IPS-NIHi7 (cell line): ENCODE measurements around the gene MEFV.
"Not testable (repeated sequence)": the region's sequence is repeated elsewhere in the genome, so short reads cannot be mapped to it uniquely, and the experiment has no call there.

Experiments
- DNase-seq: peaks from one replicate; pipeline ENCODE4 v3.0.0; 2012; ENCODE audit warnings: mixed read lengths; ENCODE audit errors: extremely low spot score

The MEFV gene

DNA sequence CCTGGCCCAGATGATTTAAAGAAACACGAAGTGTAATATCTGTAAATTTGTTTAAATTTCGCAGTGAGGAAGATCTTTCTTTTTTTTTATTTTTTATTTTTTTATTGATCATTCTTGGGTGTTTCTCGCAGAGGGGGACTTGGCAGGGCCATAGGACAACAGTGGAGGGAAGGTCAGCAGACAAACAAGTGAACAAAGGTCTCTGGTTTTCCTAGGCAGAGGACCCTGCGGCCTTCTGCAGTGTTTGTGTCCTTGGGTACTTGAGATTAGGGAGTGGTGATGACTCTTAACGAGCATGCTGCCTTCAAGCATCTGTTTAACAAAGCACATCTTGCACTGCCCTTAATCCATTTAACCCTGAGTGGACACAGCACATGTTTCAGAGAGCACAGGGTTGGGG is 14.3 kb upstream of the MEFV start:
- not testable (repeated sequence) for DNase-seq

DNA sequence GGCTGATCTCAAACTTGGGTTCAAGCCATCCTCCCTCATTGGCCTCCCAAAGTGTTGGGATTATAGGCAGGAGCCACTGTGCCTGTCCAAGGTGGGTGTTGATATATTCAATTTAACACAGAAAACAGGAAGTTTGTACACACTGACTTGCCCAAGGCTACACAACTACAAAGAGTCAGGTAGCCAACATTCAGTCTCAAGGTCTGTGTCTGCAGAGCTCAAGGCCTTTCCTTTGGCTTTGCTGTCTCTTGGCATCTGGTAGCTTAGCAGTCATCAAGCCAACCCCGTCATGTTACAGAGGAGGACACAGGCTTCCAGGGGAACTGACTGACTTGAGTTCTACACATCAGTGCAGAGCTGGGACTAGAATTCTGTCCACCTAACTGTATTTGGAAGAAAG is 11.9 kb upstream of the MEFV start:
- DNase-seq: no peak

DNA sequence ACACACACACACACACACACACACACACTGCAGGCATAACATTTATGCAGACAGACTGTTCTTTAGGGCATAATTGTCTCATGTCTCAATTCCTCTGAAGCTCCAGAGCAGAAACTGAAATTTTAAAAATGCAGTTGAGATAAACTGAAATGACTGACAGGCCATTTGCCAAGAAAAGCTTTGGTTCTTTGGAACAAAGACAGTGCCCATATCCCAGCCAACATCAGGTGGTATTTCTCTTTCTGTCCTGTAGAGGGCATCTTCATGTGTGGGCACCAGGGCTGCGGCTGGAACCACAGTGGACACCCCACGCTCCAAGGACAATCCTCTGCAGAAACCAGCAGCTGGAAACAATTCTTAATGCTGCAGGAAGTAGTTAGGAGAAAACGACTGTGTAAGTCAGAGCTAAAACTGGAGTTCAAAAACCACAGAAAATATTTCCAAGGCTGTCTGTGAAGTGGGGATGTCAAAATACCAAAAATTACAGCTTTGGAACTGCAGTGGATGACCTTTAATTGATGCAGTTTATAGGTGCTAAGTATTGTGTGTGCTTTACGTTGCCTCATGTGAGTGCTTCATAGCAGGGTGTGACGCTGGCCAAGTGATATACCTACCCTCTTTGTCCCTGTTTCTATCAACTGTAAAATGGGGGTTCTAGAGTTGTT is 10.6 kb upstream of the MEFV start:
- peak; percentile 35 for DNase-seq

DNA sequence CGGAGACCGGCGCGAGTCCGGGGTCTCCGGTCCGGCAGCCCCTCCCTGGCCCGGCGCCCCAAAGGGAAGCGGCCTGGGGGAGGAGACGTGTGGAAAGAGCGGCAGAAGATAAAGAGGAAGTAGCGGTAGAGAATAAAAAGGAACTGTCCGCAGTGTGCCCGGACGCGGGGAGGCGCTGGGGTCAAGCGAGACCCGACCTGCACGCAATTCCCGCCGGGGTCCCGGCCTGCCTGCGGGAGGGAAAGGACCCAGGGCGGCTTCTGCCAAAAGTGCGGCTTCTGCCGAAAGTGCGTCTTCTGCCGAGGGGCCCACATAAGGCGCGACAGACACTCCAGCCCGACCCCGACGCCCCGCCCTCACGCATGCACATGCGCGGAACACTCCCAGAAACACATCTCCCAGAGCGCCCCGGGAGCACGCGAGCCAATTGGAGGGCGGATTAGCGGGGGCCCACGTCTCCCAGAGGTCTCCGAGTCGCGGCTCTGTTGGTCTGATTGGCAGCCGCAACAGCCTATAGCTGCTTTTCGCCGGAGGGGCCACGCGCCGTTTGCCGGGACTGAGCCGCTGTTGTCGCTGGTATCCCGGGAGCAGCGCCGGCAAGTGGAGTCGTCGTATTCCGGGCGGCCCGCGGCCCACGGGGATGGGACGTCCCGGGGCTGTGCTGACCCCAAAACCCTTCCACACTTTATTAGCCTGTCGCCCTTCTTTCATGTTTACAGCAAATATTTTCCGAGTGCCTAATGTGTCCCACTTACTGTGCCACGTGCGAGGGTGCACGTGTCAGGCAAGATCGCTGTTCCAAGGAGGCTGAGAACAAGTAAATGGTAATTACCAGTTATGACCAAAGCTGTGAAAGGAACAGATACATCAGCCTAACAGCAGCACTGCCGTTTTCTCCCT is 8.0 kb upstream of the MEFV start:
- DNase-seq: peak; percentile 97

DNA sequence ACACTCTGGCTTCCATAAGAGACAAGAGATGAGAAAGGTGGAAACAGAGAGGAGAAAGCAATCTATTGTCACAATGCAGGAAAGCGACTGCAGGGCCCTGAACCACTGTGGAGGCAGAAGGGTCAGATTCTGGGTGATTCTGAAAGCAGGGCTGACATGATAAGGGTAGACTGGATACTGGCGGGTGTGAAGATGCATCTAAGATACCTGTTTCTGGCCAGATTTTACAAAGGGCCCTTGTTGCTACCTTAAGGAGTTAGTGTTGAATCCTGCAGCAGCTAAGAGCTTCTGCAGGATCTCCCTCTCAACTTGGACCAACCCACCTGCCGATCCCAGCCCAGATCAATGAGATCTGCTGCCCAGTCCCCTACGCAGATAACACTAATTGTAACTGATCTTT is 6.1 kb upstream of the MEFV start:
- no peak for DNase-seq

DNA sequence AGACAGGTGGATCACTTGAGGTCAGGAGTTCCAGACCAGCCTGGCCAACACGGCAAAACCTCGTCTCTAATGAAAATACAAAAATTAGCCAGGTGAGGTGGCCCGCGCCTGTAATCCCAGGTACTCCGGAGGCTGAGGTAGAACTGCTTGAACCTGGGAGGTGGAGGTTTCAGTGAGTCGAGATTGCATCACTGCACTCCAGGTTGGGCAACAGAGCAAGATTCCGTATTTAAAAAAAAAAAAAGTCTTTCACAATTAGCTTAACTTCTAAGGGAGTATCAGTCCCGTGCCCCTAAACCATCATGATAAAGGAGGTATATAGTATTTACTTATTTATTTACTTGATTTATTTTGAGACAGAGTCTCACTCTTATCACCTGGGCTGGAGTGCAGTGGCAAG is 3.4 kb upstream of the MEFV start:
- DNase-seq: no peak

DNA sequence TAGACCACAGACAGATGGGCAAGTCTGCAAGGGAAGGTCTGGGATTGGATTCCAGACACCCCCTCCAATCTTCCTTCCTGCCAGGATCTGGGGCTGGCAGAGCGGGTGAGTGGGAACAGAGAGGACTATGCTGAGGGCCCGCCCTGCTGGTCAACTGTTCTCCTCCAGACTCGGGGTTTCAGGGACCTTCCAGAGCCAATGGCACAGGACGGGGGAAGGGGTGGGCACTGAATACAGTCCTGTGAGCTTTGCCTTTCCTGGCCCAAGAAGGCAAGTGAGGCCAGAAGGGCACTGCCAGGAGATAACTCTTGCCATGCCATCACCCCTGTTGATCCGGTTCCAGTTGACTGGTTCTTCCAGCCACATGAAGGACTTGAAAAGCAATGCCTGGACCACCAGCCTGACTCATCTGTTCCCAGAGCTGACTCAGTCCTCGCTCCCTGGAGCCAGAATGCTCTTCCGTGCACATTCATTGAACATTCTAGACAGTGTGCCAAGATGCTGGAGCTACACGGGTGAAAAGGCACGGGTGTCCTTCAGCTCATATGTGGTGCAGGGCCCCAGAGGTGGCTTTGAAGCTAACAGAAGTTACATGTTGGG is 533 bp upstream of the MEFV start:
- DNase-seq: no peak

DNA sequence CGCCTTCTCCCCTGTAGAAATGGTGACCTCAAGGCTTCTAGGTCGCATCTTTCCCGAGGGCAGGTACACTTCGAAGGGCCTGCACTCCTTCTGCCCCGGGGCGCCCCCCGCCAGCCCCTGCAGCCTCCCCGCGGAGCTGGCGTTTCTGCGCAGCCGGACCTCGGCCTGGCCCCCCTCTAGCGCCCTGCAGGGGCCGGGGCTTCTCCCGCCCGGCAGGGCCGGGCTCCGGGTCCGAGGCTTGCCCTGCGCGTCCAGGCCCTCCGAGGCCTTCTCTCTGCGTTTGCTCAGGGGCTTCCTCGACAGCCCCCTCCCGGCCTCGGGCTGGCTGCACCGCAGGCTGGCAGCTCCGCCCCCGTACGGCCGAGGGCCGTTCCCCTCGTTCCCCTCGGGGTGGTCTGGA is 2.1 kb downstream of the MEFV start:
- no peak for DNase-seq

DNA sequence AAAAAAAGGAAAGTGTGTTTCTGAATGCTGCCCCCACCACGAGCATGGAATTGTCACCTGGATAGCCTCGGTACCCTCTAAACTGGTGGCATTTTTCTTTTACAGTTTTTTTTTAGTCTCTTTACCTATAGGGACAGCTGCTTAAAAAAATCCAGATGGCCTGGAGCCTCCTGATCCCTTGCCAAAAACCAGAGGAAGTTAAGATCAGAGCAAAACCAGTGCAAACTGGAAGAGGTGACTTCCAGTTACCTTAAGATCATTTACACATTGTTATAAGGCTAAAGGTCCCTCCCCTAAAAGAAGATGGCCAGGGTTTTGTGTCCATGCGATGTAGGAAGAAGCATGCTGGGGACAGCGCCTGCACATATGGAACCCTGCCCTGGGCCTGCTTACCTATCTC is 3.5 kb downstream of the MEFV start:
- no peak for DNase-seq

DNA sequence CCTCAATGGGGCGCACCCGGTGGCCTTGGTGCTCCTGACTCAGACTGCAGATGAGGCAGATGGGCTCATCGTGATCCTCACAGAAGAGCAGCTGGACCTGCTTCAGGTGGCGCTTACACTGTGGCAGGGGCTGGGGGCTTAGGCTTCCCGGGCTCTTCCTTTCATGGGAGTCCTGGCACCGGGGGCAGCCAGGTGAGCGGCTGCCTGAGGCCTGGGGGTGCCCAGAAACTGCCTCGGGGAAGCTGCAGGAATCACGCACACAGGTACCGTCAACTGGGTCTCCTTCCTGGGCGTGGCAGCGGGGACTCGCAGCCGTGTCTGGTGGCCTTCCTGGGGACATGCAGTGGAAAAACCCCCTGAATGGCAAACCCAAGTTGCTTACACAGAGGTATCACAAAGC is 7.0 kb downstream of the MEFV start:
- no peak for DNase-seq

DNA sequence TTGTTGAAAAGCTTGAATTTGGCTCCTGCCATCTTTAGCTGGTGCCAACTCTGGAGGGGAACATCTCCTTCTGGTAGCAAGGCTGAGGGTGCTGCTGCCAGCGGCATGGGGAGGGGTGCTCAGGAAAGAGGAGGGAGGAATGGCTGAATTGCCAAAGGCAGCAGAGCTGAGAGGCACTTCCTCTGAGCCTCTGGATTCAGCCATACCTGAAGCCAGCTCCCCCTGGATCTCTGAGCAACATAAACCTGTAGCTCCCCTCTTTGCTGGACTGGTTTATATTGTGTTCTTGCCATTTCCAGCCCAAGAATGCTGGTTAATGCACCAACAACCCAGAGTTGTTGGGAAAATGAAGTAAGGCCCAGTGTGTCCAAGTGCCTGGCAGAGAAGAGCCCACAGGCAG is 7.4 kb downstream of the MEFV start:
- DNase-seq: no peak

DNA sequence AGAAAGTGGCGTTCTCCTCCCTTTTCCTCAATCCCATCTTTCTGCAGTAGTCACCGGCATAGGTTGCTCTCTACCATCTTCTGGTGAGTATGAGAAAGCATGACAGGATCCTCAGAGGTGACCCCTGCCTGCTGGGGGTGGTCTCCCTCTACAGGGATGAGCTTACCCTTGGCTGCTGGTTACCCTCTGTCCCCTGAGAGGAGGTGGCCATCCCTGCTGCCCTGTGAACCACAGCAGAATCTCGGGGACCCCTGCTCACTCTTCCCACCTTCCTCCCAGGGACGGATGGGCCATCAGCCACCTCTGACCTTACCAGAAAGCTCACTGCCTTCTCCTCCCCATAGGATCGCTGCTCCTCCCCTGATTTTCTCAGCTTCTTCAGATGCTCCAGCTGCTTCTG is 7.8 kb downstream of the MEFV start:
- DNase-seq: no peak

DNA sequence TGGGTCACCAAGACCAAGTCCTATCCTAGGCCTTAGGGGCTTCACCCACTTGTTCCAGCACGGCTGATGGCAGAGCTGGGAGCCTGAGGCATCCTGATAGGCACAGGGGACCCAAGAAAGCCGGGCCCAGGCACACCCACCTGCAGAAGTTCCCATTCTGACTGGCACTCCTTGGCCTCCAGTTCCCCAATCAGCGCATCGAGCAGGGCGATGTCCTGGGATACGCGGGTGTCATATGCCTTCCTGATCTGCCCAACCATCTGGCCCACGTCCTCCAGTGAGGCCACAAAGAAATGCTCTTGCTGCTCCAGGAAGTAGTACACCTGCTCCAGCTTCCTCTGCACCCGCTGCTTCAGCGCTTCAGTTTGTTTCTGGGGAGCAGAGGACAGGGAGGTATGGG is 9.6 kb downstream of the MEFV start:
- no peak for DNase-seq

DNA sequence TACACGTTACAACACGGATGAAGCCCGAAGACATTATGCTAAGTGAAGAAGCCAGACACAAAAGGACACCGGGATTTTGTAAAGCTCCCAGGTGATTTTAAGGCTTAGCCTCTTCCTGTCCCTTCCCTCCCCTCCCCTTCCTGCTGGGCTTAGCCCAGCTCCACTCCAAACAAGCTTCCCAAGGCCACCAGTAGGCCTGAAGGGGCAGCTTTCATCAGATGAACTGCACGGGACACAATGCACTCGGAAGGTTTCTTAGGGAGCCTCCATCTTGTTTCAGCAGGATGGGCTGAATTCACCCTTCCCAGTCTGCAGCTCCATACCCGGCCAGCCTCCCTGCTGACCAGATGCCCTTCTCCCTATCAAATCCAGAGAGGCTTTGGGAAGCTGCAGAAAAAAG is 10.4 kb downstream of the MEFV start:
- no peak for DNase-seq

DNA sequence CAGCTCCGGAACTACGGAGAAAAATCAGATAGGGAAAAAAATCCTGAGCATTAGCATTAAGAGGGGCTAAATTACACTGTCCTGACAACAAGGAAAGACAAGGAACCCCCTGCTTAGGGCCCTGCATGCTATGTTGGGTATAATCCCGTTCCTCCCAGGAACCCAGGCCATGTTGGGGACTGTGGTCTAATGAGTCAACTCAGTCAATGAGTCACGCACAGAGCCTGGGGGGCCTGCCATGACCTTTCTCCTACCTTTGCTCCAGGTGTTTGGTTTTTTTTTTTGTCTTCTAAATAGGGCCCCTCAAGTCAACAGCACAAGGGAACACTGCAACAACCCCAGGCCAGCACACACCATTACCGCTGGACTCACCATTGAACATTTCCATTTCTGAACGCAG is 12.6 kb downstream of the MEFV start:
- no peak for DNase-seq

DNA sequence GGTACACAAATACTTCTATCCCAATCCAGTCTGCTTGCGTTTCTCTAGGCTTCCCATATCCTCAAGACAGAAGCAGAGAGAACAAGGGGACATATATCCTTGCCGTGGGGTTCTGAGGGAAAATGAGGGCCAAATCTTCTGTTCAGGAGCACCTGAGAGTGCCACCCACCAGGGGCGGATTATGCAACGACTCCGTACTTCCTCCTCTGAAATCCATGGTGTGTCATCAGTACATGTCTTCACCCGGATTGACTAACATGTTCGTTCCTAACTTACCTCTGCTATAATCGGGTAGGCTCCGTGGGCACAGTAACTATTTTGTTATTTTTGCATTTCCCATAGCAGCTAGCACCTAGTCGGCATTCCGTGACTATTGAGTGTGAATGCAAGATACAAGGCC is 13.7 kb downstream of the MEFV start:
- no peak for DNase-seq

DNA sequence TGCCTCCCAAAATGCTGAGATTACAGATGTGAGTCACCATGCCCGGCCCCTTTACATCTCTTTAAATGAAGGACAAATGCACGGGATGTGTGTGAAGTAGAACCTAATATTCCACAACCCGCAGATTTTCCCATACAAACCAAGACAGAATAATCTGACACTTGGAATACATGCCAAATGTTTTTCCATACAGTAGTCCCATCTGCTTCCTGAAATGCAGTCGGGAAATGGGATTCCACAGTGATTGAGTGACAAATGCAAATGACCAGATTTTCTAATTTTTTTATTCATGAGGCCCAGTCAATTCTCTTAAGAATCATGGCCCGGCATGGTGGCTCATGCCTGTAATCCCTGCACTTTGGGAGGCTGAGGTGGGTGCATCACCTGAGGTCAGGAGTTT is 14.7 kb downstream of the MEFV start:
- no peak for DNase-seq

DNA sequence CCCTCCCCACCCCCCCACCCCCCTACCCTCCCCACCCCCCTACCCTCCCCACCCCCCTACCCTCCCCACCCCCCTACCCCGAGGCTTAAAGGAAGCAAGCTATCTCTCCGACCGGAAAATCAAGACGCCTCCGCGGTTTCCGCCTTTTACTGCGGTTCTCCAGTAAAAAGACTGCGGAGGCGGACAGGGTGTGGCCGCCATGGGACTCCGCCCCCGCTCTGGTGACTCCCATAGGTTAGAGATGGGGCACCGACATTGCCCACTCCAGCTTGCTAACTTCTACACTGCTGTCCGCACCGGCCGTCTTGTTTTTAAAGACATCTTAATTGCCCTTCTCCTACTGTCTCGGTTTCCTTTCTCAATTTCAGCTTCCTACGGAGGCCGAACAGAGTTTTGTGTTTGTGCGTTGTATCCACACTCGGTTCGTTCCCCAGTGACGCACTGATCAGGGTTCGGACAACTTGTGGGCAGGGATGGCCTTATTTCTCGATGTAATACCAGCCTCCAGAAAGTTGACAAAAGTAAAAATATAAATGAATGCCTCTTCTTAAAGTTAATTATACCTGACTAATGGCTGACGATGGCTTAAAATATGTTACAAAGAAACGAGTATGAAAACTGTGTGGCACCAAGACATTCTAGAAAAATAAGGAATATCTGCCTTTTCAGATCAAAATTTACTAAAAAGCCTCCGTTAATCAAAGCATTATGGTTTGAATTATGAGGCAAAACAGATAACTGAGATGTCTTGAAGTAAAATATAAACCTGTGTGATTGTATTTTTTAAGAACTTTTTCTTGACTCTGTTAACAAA is 20.4 kb downstream of the MEFV start:
- no peak for DNase-seq

DNA sequence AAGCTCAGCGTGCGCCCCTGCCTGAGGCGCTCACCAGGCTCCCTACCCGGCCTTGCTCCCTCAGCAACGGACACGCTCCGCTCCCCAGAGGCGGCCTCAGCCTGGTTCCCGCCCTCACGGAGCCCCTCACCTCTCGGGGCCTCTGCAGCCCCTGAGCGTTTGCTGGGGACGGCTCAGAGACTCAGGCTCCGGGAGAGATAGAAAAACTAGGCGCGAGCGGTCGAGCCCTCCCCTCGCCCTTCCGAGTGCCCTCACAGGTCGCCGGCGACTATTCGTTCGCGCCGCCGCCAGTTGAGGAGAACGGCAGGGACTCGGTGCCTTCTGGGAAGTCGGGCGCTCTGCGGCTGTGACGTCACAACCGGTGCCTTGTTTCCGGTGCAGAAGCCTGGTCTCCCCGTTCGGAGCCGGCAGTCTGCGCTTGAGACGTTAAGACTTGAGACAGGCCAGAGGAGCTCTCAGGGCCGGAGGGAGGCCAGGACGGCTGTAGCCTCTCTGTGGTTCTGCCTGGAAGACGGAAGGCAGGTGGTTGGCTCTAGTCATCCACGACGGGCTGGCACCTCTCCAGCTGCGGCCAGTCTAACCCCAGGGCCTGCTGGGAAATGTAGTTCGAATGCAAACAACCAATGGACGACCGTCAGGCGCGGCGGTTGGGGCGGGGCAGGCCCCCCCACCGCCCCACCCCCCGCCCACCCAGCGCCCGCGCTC is 21.4 kb downstream of the MEFV start, which contains the start of gene ZNF200:
TSS of gene ZNF200 (minus strand) at position 302 of the 705 bp plus-strand sequence. CDS start 1,403 bp downstream, outside the sequence.
- DNase-seq: peak; percentile 98

DNA sequence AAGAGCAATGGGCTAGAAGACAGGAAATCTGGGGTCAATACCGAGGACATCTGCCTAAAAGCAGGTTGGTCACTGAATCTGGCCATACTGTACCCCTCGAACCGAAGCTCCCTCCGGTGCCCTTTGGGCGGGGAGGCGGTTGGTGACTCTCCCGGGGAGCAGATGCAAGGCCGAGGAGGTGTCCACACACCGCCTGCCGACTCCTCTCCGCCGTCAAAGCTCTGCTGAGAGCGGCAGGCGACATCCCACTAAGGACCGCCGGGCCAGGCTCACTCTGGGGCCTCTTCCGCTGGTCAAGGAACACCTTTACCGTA is 21.9 kb downstream of the MEFV start:
- no peak for DNase-seq

DNA sequence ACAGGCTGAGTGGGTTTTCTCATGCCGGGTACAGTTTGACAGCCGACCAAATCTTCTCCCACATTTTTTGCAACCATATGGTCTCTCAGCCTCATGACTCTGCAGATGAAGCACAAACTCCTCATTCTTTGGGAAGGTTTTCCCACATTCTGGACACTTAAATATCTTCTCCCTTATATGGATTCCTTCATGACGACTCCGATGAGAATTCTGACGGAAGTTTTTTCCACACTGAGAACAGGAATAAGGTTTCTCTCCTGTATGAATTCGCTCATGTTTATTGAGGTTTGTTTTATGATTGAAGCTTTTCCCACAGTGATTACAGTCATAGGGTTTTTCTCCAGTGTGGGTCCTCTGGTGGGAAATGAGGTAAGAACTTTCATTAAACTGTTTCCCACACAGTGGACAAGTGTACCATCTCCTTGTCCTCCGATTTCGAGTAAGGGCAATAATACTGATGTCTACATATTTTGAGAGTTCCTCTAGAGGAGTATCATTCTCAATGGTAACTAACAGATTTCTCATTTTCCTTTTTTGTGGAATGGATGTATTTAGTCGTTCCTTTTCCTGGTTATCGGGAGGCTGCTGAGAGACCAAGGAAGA is 32.4 kb downstream of the MEFV start:
- DNase-seq: no peak
